ENCODE data around the gene ABCC1. TPM values are rescaled to one million over a fixed set of nuclear protein-coding genes. Genes with fewer than 3 reads are reported as not detected.

ABCC1 gene
- polyA plus RNA-seq, 3 donors: 1.4 to 23.6 (median 3.0) TPM

- Histone ChIP-seq H2AFZ (ENCODE audit: insufficient read depth, low read depth, low read length, poor library complexity, severe bottlenecking) (no peak overlapping the region), H3K27ac (ENCODE audit: low read depth in 1 of 2, low read length in 2 of 2) (peak overlapping the region in 1 of 2 donors; percentile 64), H3K4me2 (replicated peaks; ENCODE audit: extremely low read depth, low read length, poor library complexity, severe bottlenecking) (no peak overlapping the region), H4K20me1 (ENCODE audit: insufficient read depth, low read length) (peaks cover 4% of the 10 kb centered on the region), H3K79me2 (ENCODE audit: insufficient read depth, low read length) (no peaks in the 10 kb centered on the region), H3K9me3 (replicated peaks in 1 of 2; ENCODE audit: control insufficient read depth in 1 of 2, insufficient read depth in 1 of 2, low read length in 2 of 2) (no peaks in the 10 kb centered on the region), H3K4me1 (ENCODE audit: control insufficient read depth in 1 of 2, insufficient read depth in 2 of 2, low read length in 2 of 2) (peaks cover 8 to 9% of the 10 kb centered on the region in 2 donors), H3K27me3 (ENCODE audit: control insufficient read depth in 2 of 2, insufficient read depth in 2 of 2, low read length in 2 of 2) (no peaks in the 10 kb centered on the region), H3K9ac (ENCODE audit: insufficient read depth, low read length, poor library complexity, severe bottlenecking) (no peak overlapping the region), H3K36me3 (replicated peaks in 1 of 2; ENCODE audit: control insufficient read depth in 1 of 2, insufficient read depth in 2 of 2, low read length in 2 of 2) (peaks cover 51 to 83% of the 10 kb centered on the region in 2 donors), H3K4me3 (replicated peaks in 1 of 3; ENCODE audit: low read depth in 2 of 3, low read length in 3 of 3) (no peak overlapping the region)
- Mint-ChIP-seq H3K27me3 (ENCODE audit: low read depth in 3 of 3) (no peaks in the 10 kb centered on the region), H3K27ac (peak overlapping the region in 2 of 7 donors; percentile 26 to 67), H3K4me1 (peaks cover 13% of the 10 kb centered on the region), H3K36me3 (peaks cover 67 to 81% of the 10 kb centered on the region in 2 donors), H3K4me3 (no peak overlapping the region), H3K9me3 (peaks cover 0 to 7% (median 2%) of the 10 kb centered on the region in 7 donors)
- no peak for TF ChIP-seq CTCF (IDR thresholded peaks at IDR 0.05)
- DNase-seq: peak in 1 of 3 donors; percentile 14
- intact Hi-C loops (cut with micrococcal nuclease): no loop called here
- no CpG with 5 or more reads among the region's 8 CpGs for WGBS (ENCODE audit: insufficient coverage)
These were observed 151.2 kb downstream of the ABCC1 start for GRCh38 chr16:16100631-16101030.

DNA sequence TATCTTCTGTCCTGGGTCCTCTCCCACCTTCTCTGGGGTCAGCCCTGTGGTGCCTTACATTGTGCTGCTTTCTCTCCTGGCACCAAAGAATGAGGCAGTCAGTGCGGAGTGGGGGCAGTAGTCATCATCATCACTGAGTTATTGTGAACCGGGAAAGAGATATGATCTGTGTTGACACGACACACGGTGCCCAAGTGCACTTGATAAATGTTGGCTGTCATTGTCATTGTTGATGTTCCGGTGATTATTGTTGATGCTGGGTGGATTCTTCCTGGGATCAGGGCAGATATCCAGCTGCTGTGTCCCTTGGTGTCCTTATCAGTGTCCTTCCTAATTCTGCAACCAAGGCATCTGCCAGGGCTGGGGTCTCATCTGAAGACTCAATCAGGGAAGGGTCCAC is 152.2 kb downstream of the ABCC1 start:
- H3K27ac ChIP-seq (ENCODE audit: low read depth in 1 of 2, low read length in 2 of 2): no peak overlapping the region
- H3K4me1 Mint-ChIP-seq: peaks cover 10% of the 10 kb centered on the region
- no peak overlapping the region for H2AFZ ChIP-seq (ENCODE audit: insufficient read depth, low read depth, low read length, poor library complexity, severe bottlenecking)
- no peaks in the 10 kb centered on the region for H3K9me3 ChIP-seq (replicated peaks in 1 of 2; ENCODE audit: control insufficient read depth in 1 of 2, insufficient read depth in 1 of 2, low read length in 2 of 2)
- peaks cover 65 to 82% of the 10 kb centered on the region in 2 donors for H3K36me3 Mint-ChIP-seq
- H3K4me3 ChIP-seq (replicated peaks in 1 of 3; ENCODE audit: low read depth in 2 of 3, low read length in 3 of 3): no peak overlapping the region
- H3K27me3 ChIP-seq (ENCODE audit: control insufficient read depth in 2 of 2, insufficient read depth in 2 of 2, low read length in 2 of 2): no peaks in the 10 kb centered on the region
- H3K4me3 Mint-ChIP-seq: no peak overlapping the region
- no peaks in the 10 kb centered on the region for H3K79me2 ChIP-seq (ENCODE audit: insufficient read depth, low read length)
- DNase-seq: no peak
- no peaks in the 10 kb centered on the region for H3K27me3 Mint-ChIP-seq (ENCODE audit: low read depth in 3 of 3)
- H3K36me3 ChIP-seq (replicated peaks in 1 of 2; ENCODE audit: control insufficient read depth in 1 of 2, insufficient read depth in 2 of 2, low read length in 2 of 2): peaks cover 54 to 83% of the 10 kb centered on the region in 2 donors
- WGBS (ENCODE audit: insufficient coverage): 85% methylated on average over 4 of the region's 5 CpGs
- peaks cover 8 to 9% of the 10 kb centered on the region in 2 donors for H3K4me1 ChIP-seq (ENCODE audit: control insufficient read depth in 1 of 2, insufficient read depth in 2 of 2, low read length in 2 of 2)
- no peak overlapping the region for H3K9ac ChIP-seq (ENCODE audit: insufficient read depth, low read length, poor library complexity, severe bottlenecking)
- peaks cover 0 to 7% (median 2%) of the 10 kb centered on the region in 7 donors for H3K9me3 Mint-ChIP-seq
- H3K27ac Mint-ChIP-seq: peak overlapping the region in 2 of 7 donors; percentile 26 to 34
- intact Hi-C loops (cut with micrococcal nuclease): no loop called here
- H3K4me2 ChIP-seq (replicated peaks; ENCODE audit: extremely low read depth, low read length, poor library complexity, severe bottlenecking): no peak overlapping the region
- no peak for TF ChIP-seq CTCF (IDR thresholded peaks at IDR 0.05)
- H4K20me1 ChIP-seq (ENCODE audit: insufficient read depth, low read length): peaks cover 4% of the 10 kb centered on the region
